HepG2 (cell line): ENCODE results near the gene SYNE3. TPM values are rescaled to one million over a fixed set of nuclear protein-coding genes. Genes with fewer than 3 reads are reported as not detected.
A peak's percentile ranks its signal among the peaks of the same experiment; 100 is the strongest.

ENCODE experiments used
- DPF2 ChIP-seq: sonication (generic); formaldehyde crosslinking; IDR thresholded peaks from 2 replicates; pipeline ENCODE4 v1.4.0; 2020; ENCODE audit warnings: mild to moderate bottlenecking, low read depth, missing genetic modification reagents, borderline replicate concordance
- KLF9 ChIP-seq: IDR thresholded peaks from 2 replicates; pipeline ENCODE4 v1.6.1; 2016; ENCODE audit warnings: low read depth
- MEIS2 ChIP-seq: sonication (generic); formaldehyde crosslinking; IDR thresholded peaks from 2 replicates; pipeline ENCODE4 v1.9.0; 2021; ENCODE audit warnings: mild to moderate bottlenecking, missing genetic modification reagents
- POLR2A ChIP-seq, 2 experiments: IDR thresholded peaks; 2 replicates each; pipeline ENCODE4 v1.6.1; 2011; ENCODE audit warnings: low read depth in 2 of 2, low read length in 2 of 2, mild to moderate bottlenecking in 1 of 2, moderate library complexity in 1 of 2; ENCODE audit not compliant: insufficient read depth in 1 of 2
- RFX5 ChIP-seq: IDR thresholded peaks from 2 replicates; pipeline ENCODE4 v1.6.1; 2011; ENCODE audit warnings: low read depth, low read length, improper control_type of control experiment
- RXRB ChIP-seq: IDR thresholded peaks from 2 replicates; pipeline ENCODE4 v1.6.1; 2016; ENCODE audit warnings: borderline replicate concordance, missing genetic modification reagents, missing compliant biosample characterization
- SOX13 ChIP-seq, 3 experiments: fragments of 450-650 bp in 1 of 3; sonication (generic) in 1 of 3; formaldehyde crosslinking in 1 of 3; IDR thresholded peaks in 2 of 3; conservative IDR thresholded peaks in 1 of 3; 2 replicates each; pipeline versions ENCODE4 v1.5.0 to v1.6.1; 2016 to 2020; ENCODE audit warnings: antibody characterized with exemption in 1 of 3, mild to moderate bottlenecking in 1 of 3, missing compliant biosample characterization in 1 of 3, missing genetic modification reagents in 1 of 3, moderate library complexity in 1 of 3
- TCF12 ChIP-seq, 2 experiments: fragments of 450-650 bp in 1 of 2; sonication (generic) in 1 of 2; formaldehyde crosslinking in 1 of 2; IDR thresholded peaks; 2 replicates each; pipeline versions ENCODE4 v1.6.1 to v1.8.0; 2017 to 2022; ENCODE audit warnings: antibody characterized with exemption in 1 of 2, mild to moderate bottlenecking in 1 of 2, missing genetic modification reagents in 1 of 2, moderate library complexity in 1 of 2
- TGIF2 ChIP-seq: IDR thresholded peaks from 2 replicates; pipeline ENCODE4 v1.6.1; 2016; ENCODE audit warnings: control low read depth, missing compliant biosample characterization
- ZBTB42 ChIP-seq: sonication (generic); formaldehyde crosslinking; IDR thresholded peaks from 2 replicates; pipeline ENCODE4 v1.5.0; 2020; ENCODE audit warnings: mild to moderate bottlenecking, missing genetic modification reagents
- ZNF510 ChIP-seq: sonication (generic); formaldehyde crosslinking; IDR thresholded peaks from 2 replicates; pipeline ENCODE4 v1.4.0; 2020; ENCODE audit warnings: low read depth, mild to moderate bottlenecking, missing genetic modification reagents
- ZNF614 ChIP-seq: IDR thresholded peaks from 2 replicates; pipeline ENCODE4 v1.6.1; 2018; ENCODE audit warnings: missing biosample characterization, missing genetic modification reagents, inconsistent platforms, borderline replicate concordance
- ZNF652 ChIP-seq: IDR thresholded peaks from 2 replicates; pipeline ENCODE4 v1.6.1; 2016; ENCODE audit warnings: low read depth, borderline replicate concordance
- polyA plus RNA-seq, 8 experiments: library from polyadenylated mRNA; depleted of rRNA in 3 of 8; stranded (reverse) in 7 of 8; unstranded in 1 of 8; fragments of >200 nt; fragmentation: Illumina TruSeq in 4 of 8; extraction: Trizol in 4 of 8; gene quantifications; 2 replicates each; pipeline versions ENCODE4 v1.2.1 to v1.2.3, GENCODE V29; 2011 to 2016; ENCODE audit warnings: low read depth in 4 of 8, missing spikeins in 1 of 8, mixed read lengths in 1 of 8; ENCODE audit not compliant: insufficient read depth in 1 of 8
- total RNA-seq, 5 experiments: library from RNA; depleted of rRNA; stranded (reverse); fragments of >200 nt; fragmentation: Illumina TruSeq; extraction: Trizol; gene quantifications; 2 replicates each; pipeline ENCODE4 v1.2.3, GENCODE V29; 2016; ENCODE audit warnings: low read depth in 1 of 5
- TF ChIP-seq, protein P1 (sequence below): sonication (generic); formaldehyde crosslinking; IDR thresholded peaks from 2 replicates; pipeline ENCODE4 v1.4.0; 2020; ENCODE audit warnings: mild to moderate bottlenecking, missing genetic modification reagents
- TF ChIP-seq, protein P2 (sequence below): sonication (generic); formaldehyde crosslinking; IDR thresholded peaks from 2 replicates; pipeline ENCODE4 v1.5.1; 2020; ENCODE audit warnings: missing genetic modification reagents, mild to moderate bottlenecking, borderline replicate concordance
- TF ChIP-seq, protein P3 (sequence below), 2 experiments: fragments of 450-650 bp in 1 of 2; sonication (generic) in 1 of 2; formaldehyde crosslinking in 1 of 2; IDR thresholded peaks; 2 replicates each; pipeline versions ENCODE4 v1.6.1 to v1.8.0; 2016 to 2022; ENCODE audit warnings: antibody characterized with exemption in 1 of 2, mild to moderate bottlenecking in 1 of 2, missing genetic modification reagents in 1 of 2

The SYNE3 gene
- total and polyA plus RNA-seq, 2 of the 13 experiments (the other 11 are each of a cell fraction or from before 2014, with no cell fraction given) = 7.8 to 8.0 TPM

DNA sequence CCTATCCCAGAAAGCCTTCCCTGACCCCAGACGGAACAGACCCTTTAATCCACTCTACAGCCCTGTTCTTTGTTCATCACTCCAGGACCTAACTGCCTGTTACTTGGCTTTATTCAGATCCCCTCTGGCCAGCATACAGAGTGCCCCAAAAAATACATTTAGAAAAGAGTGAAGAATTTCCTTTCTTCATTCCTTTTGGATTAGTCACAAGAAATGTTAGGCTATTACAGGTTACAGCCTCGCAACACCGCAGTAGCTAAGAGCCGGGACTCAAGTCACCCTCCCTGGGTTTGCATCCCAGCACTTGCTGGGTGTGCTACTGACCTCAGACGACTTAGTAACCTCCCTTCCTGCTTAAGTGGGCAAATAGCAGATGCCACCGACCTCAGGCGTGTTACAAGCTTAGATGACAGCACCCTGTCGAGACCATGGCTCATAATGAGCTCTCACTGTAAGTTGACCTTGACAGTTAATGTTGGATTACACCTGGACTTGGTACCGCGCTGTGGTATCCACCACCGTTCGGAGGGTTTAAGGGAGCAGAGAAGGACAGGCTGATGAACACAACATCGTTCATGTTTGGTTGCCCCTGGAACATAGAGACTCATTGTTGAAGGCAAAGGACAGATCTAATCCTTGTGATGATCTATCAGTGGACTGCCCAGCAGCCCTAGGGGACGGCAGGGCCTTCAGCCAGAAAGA, 31.3 kb upstream of the SYNE3 start (continued):
- 0 out of 2 replicates have a peak, but pooled peaks have one; percentile 39 for TF ChIP-seq ZNF510 (CRISPR knock-in tag)
- peak; percentile 84; the same call in 1 of the 2 replicates for TF ChIP-seq MEIS2 (CRISPR knock-in tag)
- TF ChIP-seq ZNF614 = peak; percentile 37; the same call in 1 of the 2 replicates
- TF ChIP-seq ZBTB42 (CRISPR knock-in tag) = no peak
- TF ChIP-seq KLF9 (CRISPR knock-in tag) = no peak
- TF ChIP-seq RFX5 = no peak
- no peak for TF ChIP-seq SOX13 (IDR thresholded peaks at IDR 0.05)
- peak in 1 of 2 experiments; percentile 78; a peak in 1 of 4 replicates for TF ChIP-seq SOX13 (CRISPR knock-in tag; conservative IDR thresholded peaks at IDR 0.05 in 1 of 2, IDR thresholded peaks at IDR 0.05 in 1 of 2)
- peak; percentile 94; the same call in 1 of the 2 replicates for TF ChIP-seq TGIF2
- peak; percentile 28; the same call in 1 of the 2 replicates for TF ChIP-seq ZNF652 (CRISPR knock-in tag)
- TF ChIP-seq, protein P1, sequence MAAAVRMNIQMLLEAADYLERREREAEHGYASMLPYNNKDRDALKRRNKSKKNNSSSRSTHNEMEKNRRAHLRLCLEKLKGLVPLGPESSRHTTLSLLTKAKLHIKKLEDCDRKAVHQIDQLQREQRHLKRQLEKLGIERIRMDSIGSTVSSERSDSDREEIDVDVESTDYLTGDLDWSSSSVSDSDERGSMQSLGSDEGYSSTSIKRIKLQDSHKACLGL = no peak
- TF ChIP-seq RXRB (CRISPR knock-in tag) = peak; percentile 90
- TF ChIP-seq POLR2A (IDR thresholded peaks at IDR 0.05; ENCODE audit: insufficient read depth in 1 of 2, low read depth in 2 of 2, low read length in 2 of 2) = peak; percentile 44 to 47; a peak in 2 of 4 replicates
- TF ChIP-seq, protein P2, sequence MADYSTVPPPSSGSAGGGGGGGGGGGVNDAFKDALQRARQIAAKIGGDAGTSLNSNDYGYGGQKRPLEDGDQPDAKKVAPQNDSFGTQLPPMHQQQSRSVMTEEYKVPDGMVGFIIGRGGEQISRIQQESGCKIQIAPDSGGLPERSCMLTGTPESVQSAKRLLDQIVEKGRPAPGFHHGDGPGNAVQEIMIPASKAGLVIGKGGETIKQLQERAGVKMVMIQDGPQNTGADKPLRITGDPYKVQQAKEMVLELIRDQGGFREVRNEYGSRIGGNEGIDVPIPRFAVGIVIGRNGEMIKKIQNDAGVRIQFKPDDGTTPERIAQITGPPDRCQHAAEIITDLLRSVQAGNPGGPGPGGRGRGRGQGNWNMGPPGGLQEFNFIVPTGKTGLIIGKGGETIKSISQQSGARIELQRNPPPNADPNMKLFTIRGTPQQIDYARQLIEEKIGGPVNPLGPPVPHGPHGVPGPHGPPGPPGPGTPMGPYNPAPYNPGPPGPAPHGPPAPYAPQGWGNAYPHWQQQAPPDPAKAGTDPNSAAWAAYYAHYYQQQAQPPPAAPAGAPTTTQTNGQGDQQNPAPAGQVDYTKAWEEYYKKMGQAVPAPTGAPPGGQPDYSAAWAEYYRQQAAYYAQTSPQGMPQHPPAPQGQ (CRISPR knock-in tag) = peak; percentile 60; the same call in 1 of the 2 replicates
- TF ChIP-seq, protein P3, sequence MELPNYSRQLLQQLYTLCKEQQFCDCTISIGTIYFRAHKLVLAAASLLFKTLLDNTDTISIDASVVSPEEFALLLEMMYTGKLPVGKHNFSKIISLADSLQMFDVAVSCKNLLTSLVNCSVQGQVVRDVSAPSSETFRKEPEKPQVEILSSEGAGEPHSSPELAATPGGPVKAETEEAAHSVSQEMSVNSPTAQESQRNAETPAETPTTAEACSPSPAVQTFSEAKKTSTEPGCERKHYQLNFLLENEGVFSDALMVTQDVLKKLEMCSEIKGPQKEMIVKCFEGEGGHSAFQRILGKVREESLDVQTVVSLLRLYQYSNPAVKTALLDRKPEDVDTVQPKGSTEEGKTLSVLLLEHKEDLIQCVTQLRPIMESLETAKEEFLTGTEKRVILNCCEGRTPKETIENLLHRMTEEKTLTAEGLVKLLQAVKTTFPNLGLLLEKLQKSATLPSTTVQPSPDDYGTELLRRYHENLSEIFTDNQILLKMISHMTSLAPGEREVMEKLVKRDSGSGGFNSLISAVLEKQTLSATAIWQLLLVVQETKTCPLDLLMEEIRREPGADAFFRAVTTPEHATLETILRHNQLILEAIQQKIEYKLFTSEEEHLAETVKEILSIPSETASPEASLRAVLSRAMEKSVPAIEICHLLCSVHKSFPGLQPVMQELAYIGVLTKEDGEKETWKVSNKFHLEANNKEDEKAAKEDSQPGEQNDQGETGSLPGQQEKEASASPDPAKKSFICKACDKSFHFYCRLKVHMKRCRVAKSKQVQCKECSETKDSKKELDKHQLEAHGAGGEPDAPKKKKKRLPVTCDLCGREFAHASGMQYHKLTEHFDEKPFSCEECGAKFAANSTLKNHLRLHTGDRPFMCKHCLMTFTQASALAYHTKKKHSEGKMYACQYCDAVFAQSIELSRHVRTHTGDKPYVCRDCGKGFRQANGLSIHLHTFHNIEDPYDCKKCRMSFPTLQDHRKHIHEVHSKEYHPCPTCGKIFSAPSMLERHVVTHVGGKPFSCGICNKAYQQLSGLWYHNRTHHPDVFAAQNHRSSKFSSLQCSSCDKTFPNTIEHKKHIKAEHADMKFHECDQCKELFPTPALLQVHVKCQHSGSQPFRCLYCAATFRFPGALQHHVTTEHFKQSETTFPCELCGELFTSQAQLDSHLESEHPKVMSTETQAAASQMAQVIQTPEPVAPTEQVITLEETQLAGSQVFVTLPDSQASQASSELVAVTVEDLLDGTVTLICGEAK (IDR thresholded peaks at IDR 0.05) = no peak
- TF ChIP-seq, protein P3 (CRISPR knock-in tag; IDR thresholded peaks at IDR 0.05) = 0 out of 2 replicates have a peak, but pooled peaks have one; percentile 62
- TF ChIP-seq TCF12 (IDR thresholded peaks at IDR 0.05) = no peak
- TF ChIP-seq TCF12 (CRISPR knock-in tag; IDR thresholded peaks at IDR 0.05) = peak; percentile 56; the same call in 1 of the 2 replicates
- peak; percentile 67; the same call in 1 of the 2 replicates for TF ChIP-seq DPF2 (CRISPR knock-in tag)
